Tibial artery (tissue), 4 donors: ENCODE measurements around the gene SCP2.
"Not testable (repeated sequence)": the region's sequence is repeated elsewhere in the genome, so short reads cannot be mapped to it uniquely, and the experiment has no call there.

Experiments used
- DNase-seq, 2 donors: peaks; one replicate each; pipeline ENCODE4 v3.0.0-alpha.2; 2019
- H3K27ac ChIP-seq, 2 donors: fragments of 200-600 bp; sonication (generic) in 1 of 2; 1 replicate in 1 of 2; 2 replicates in 1 of 2; pipeline ENCODE4 v1.5.1; 2018 to 2019; ENCODE audit warnings: mild to moderate bottlenecking in 1 of 2
- H3K27me3 ChIP-seq, 2 donors: fragments of 200-600 bp; sonication (generic) in 1 of 2; one replicate each; pipeline versions ENCODE4 v1.5.1 to v1.6.0; 2016 to 2019
- H3K36me3 ChIP-seq, 3 donors: fragments of 200-600 bp; sonication (generic) in 2 of 3; one replicate each; pipeline ENCODE4 v1.5.1; 2016 to 2019; ENCODE audit warnings: mild to moderate bottlenecking in 2 of 3
- H3K4me1 ChIP-seq, 4 donors: fragments of 200-600 bp; sonication (generic) in 2 of 4; 1 replicate in 3 of 4; 2 replicates in 1 of 4; pipeline ENCODE4 v1.5.1; 2016 to 2019
- H3K4me3 ChIP-seq, 2 donors: fragments of 200-600 bp; sonication (generic) in 1 of 2; 1 replicate in 1 of 2; 2 replicates in 1 of 2; pipeline ENCODE4 v1.5.1; 2018 to 2019; ENCODE audit warnings: mild to moderate bottlenecking in 2 of 2
- H3K9me3 ChIP-seq, 3 donors: fragments of 200-600 bp; sonication (generic) in 1 of 3; one replicate each; pipeline ENCODE4 v1.5.1; 2016 to 2019
- intact Hi-C: fragments of 100-400 bp; cut with DNase I; formaldehyde crosslinking; loops from one replicate; pipeline ENCODE4 v1.15.0; 2023; ENCODE audit warnings: low total_unique reads
- TF ChIP-seq, protein P1 (sequence below), 2 experiments: fragments of 200-600 bp in 1 of 2; fragments of 450-650 bp in 1 of 2; IDR thresholded peaks; one replicate each; pipeline ENCODE4 v1.5.1; 2017 to 2019; ENCODE audit warnings: antibody characterized with exemption in 2 of 2, mild to moderate bottlenecking in 1 of 2, moderate library complexity in 1 of 2

SCP2 gene

DNA sequence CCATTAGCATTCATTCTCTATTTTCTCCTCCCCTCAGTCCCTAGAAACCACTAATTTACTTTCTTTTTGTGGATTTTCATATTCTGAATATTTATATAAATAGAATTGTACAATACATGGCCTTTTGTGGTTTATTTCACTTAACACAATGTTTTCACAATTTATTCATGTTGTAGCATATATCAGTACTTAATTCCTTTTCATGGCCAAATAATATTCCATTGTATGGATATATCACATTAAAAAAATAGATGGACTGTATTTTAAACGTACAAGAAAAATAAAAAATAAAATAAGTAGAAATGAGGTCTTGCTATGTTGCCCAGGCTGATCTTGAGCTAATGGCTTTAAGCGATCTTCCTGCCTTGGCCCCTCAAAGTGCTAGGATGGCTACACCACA, 25.0 kb downstream of the SCP2 start:
- intact Hi-C loops = no loop called here
- TF ChIP-seq, protein P1, sequence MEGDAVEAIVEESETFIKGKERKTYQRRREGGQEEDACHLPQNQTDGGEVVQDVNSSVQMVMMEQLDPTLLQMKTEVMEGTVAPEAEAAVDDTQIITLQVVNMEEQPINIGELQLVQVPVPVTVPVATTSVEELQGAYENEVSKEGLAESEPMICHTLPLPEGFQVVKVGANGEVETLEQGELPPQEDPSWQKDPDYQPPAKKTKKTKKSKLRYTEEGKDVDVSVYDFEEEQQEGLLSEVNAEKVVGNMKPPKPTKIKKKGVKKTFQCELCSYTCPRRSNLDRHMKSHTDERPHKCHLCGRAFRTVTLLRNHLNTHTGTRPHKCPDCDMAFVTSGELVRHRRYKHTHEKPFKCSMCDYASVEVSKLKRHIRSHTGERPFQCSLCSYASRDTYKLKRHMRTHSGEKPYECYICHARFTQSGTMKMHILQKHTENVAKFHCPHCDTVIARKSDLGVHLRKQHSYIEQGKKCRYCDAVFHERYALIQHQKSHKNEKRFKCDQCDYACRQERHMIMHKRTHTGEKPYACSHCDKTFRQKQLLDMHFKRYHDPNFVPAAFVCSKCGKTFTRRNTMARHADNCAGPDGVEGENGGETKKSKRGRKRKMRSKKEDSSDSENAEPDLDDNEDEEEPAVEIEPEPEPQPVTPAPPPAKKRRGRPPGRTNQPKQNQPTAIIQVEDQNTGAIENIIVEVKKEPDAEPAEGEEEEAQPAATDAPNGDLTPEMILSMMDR (IDR thresholded peaks at IDR 0.05) = no peak

DNA sequence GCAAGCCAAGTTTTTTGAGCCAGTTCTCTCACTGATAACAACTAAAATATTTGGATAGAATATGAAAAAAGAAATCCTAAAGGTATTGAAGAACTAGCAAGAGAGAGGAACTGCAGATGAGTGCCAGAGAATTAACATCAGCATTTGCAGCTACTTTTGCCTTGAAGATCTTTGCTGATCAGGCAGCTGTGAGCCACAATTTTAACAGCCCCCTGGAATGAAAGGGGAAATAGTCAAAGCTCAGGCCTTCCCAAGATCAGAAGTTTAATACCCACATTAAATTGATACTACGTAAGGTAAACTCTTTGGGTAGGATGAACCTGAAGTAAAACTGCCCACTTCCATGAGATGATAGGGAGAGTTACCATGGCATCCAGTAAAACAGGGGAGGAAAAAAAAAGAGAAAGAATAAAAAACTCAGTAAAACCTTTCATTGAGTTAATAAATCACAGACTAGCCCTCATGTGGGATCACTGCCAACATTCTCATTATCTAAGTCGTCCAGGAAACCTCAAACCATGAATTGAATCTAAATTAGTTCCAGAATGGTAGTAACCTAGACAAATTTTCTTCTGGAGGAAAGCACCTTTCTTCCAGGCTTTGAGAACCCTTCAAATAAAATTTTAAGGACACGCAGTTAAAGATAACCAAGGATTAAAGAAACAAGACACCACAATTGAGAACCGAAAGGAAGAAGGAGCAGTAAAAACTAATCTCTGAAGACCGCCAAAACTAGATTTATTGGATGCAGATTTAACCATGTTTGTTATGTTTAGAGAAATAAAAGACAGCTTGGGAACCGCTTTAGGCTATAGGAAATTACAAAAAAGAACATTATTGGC, 28.3 kb downstream of the SCP2 start:
- Histone ChIP-seq H3K27ac (no peak overlapping the region), H3K4me3 (no peak overlapping the region), H3K27me3 (no peaks in the 10 kb centered on the region), H3K36me3 (peaks cover 13 to 27% (median 19%) of the 10 kb centered on the region in 3 donors), H3K9me3 (no peaks in the 10 kb centered on the region), H3K4me1 (no peaks in the 10 kb centered on the region)
- DNase-seq = no peak
- TF ChIP-seq, protein P1 (IDR thresholded peaks at IDR 0.05) = no peak
- intact Hi-C loops = no loop called here

More for the DNA sequence above, 25.0 kb downstream of the SCP2 start:
- H3K27me3 ChIP-seq = no peaks in the 10 kb centered on the region
- no peak overlapping the region for H3K27ac ChIP-seq
- H3K4me1 ChIP-seq = no peaks in the 10 kb centered on the region
- peaks cover 15 to 22% (median 19%) of the 10 kb centered on the region in 3 donors for H3K36me3 ChIP-seq
- DNase-seq = no peak
- no peak overlapping the region for H3K4me3 ChIP-seq
- no peaks in the 10 kb centered on the region for H3K9me3 ChIP-seq

DNA sequence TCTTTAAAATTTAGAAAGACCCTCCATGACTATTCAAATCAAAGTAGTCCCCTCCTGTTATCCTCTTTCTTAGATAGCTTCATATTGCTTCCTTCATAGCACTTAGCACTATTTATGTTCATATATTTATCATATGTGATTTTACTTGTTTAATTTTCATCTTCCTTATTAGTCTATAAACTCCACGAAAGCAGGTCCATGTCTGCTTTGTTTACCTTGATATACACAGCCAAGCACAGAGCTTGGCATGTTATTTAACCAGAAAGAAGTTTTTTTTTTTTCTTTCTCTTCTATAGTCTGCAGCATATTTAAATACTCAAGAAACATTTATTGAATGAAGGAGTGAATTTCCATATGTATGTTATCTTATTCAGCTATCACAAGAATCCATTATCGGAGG, 36.0 kb downstream of the SCP2 start:
- Histone ChIP-seq H3K36me3 (peaks cover 15 to 39% (median 33%) of the 10 kb centered on the region in 3 donors), H3K27me3 (no peaks in the 10 kb centered on the region), H3K27ac (no peak overlapping the region), H3K4me1 (no peaks in the 10 kb centered on the region), H3K4me3 (no peak overlapping the region), H3K9me3 (no peaks in the 10 kb centered on the region)
- TF ChIP-seq, protein P1 (IDR thresholded peaks at IDR 0.05) = no peak
- intact Hi-C loops = no loop called here
- DNase-seq = no peak

DNA sequence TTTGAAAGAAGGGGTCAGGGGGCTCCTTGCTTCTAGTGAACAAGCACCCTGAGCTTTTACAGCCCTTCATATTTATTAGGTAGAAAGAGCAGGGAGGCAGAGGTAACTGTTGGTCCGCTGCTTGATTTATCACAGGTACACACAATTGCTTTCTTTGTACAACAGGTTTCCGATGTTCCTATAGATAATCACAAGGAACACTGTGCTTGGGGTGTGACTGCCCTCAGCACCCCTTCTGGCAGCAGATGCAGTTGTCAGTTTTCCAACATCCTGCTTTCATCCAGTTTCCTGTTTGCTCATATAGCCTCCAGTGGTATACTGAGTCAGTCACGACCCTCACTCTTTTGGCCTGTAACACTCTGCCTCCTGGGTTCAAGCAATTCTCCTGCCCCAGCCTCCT, 40.6 kb downstream of the SCP2 start:
- TF ChIP-seq, protein P1 (IDR thresholded peaks at IDR 0.05) = no peak
- intact Hi-C loops = no loop called here
- peaks cover 8 to 30% (median 16%) of the 10 kb centered on the region in 3 donors for H3K36me3 ChIP-seq
- H3K4me1 ChIP-seq = no peaks in the 10 kb centered on the region
- DNase-seq = no peak
- H3K4me3 ChIP-seq = no peak overlapping the region
- no peak overlapping the region for H3K27ac ChIP-seq
- no peaks in the 10 kb centered on the region for H3K9me3 ChIP-seq
- no peaks in the 10 kb centered on the region for H3K27me3 ChIP-seq

DNA sequence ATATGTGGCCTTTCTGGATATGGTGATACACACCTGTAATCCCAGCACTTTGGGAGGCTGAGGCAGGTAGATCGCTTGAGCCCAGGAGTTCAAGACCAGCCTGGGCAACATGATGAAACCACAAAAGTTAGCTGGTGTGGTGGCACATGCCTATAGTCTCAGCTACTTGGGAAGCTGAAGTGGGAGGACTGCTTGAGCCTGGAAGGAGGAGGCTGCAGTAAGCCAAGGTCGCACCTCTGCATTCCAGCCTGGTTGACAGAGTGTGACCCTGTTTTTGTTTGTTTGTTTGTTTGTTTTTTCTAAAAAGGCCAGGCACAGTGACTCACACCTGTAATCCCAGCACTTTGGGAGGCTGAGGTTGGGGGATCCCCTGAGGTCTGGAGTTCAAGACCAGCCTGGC, 42.2 kb downstream of the SCP2 start:
- DNase-seq, H3K27ac ChIP-seq, H3K4me3 ChIP-seq, H3K4me1 ChIP-seq, H3K27me3 ChIP-seq, intact Hi-C loops, H3K9me3 ChIP-seq: not testable (repeated sequence)
- peaks cover 8 to 21% (median 14%) of the 10 kb centered on the region in 3 donors for H3K36me3 ChIP-seq

DNA sequence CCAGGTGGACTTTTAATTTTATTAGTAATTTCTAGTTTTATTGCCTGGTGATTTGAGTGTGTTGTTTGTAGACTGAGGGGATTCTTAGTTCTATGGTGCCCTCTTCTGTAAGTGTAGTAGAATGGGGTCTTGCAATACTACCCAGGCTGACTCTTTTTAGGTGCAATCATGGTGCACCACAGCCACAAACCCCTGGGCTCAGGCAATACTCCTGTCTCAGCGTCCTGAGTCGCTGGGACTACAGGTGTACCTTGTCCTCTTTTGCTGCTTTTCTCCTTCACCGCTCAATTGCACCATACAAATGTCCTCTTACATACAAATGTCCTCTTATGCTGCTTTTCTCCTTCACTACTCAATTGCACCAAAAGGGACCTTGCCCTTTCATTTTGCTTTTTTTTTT, 43.1 kb downstream of the SCP2 start:
- DNase-seq = no peak
- intact Hi-C loops = no loop called here
- no peaks in the 10 kb centered on the region for H3K9me3 ChIP-seq
- H3K36me3 ChIP-seq = peaks cover 8 to 25% (median 14%) of the 10 kb centered on the region in 3 donors
- no peaks in the 10 kb centered on the region for H3K27me3 ChIP-seq
- H3K4me1 ChIP-seq = no peaks in the 10 kb centered on the region
- no peak overlapping the region for H3K27ac ChIP-seq
- TF ChIP-seq, protein P1 (IDR thresholded peaks at IDR 0.05) = no peak
- H3K4me3 ChIP-seq = no peak overlapping the region
